GM20431 (cell line): ENCODE measurements around the gene SLC22A2.
"Not testable (repeated sequence)": the region's sequence is repeated elsewhere in the genome, so short reads cannot be mapped to it uniquely, and the experiment has no call there.

Experiments
- in situ Hi-C: fragments of 300-500 bp; cut with MseI, MboI; formaldehyde crosslinking; loops from one replicate; pipeline ENCODE4 v1.15.0; 2020; ENCODE audit warnings: low sequenced_read_pairs; ENCODE audit not compliant: unreplicated experiment

Gene SLC22A2

GRCh38 chr6:160253292-160253691 is 5.3 kb downstream of the SLC22A2 start:
- in situ Hi-C loops: no loop called here

- in situ Hi-C loops: no loop called here
Measured at GRCh38 chr6:160252073-160252813, 6.4 kb downstream of the SLC22A2 start.

GRCh38 chr6:160249671-160250070 is 8.9 kb downstream of the SLC22A2 start:
- in situ Hi-C loops: no loop called here

GRCh38 chr6:160248538-160248937 is 10.1 kb downstream of the SLC22A2 start:
- in situ Hi-C loops: no loop called here

- in situ Hi-C loops: no loop called here
Measured at GRCh38 chr6:160247457-160247883, 11.2 kb downstream of the SLC22A2 start.

- in situ Hi-C loops: no loop called here
Measured at GRCh38 chr6:160240691-160241084, 17.9 kb downstream of the SLC22A2 start.

GRCh38 chr6:160239929-160240690 is 18.5 kb downstream of the SLC22A2 start:
- in situ Hi-C loops: no loop called here

- in situ Hi-C loops: no loop called here
Measured at GRCh38 chr6:160238761-160239751, 19.6 kb downstream of the SLC22A2 start.

GRCh38 chr6:160238278-160238711 is 20.3 kb downstream of the SLC22A2 start:
- in situ Hi-C loops: no loop called here

GRCh38 chr6:160237597-160238275 is 20.9 kb downstream of the SLC22A2 start:
- in situ Hi-C loops: not testable (repeated sequence)

- in situ Hi-C loops: not testable (repeated sequence)
Measured at GRCh38 chr6:160236235-160236872, 22.3 kb downstream of the SLC22A2 start.

- in situ Hi-C loops: not testable (repeated sequence)
Measured at GRCh38 chr6:160233950-160234640, 24.5 kb downstream of the SLC22A2 start.

- in situ Hi-C loops: no loop called here
Measured at GRCh38 chr6:160227769-160228161, 30.9 kb downstream of the SLC22A2 start.

GRCh38 chr6:160227038-160227768 is 31.4 kb downstream of the SLC22A2 start:
- in situ Hi-C loops: no loop called here

GRCh38 chr6:160226118-160226591 is 32.5 kb downstream of the SLC22A2 start:
- in situ Hi-C loops: no loop called here

GRCh38 chr6:160224639-160225237 is 33.9 kb downstream of the SLC22A2 start:
- in situ Hi-C loops: no loop called here

- in situ Hi-C loops: no loop called here
Measured at GRCh38 chr6:160222491-160222890, 36.1 kb downstream of the SLC22A2 start.
